MCF 10A (cell line): ENCODE measurements around the gene ALOX15B. TPM values are rescaled to one million over a fixed set of nuclear protein-coding genes. Genes with fewer than 3 reads are reported as not detected.

ENCODE experiments used
- BruUV-seq: library from RNA; stranded (reverse); fragments of 400-500 nt; replicated peaks from 2 replicates; lab custom pipeline; 2021; lab: Mats Ljungman, UMichigan
- CTCF ChIA-PET: fragments of 300-600 bp; sonication (Branson Sonifier 250); formaldehyde crosslinking; extraction: SDS; loops from one replicate; lab custom pipeline; 2021; ENCODE audit warnings: antibody characterized with exemption, inconsistent platforms; lab: Yijun Ruan, JAX
- POLR2A ChIA-PET: fragments of 300-600, 350-650 bp; sonication (Branson Sonifier 250); formaldehyde crosslinking; extraction: SDS; loops from one replicate; lab custom pipeline; 2020; ENCODE audit warnings: antibody characterized with exemption, inconsistent platforms; lab: Yijun Ruan, JAX
- DNase-seq: peaks from one replicate; pipeline ENCODE4 v3.0.0-alpha.2; 2018; ENCODE audit not compliant: unreplicated experiment
- H3K27ac Mint-ChIP-seq: one replicate; pipeline ENCODE4 v1.8.0; 2022; ENCODE audit warnings: mild to moderate bottlenecking, low read depth, mixed read lengths; ENCODE audit not compliant: unreplicated experiment
- H3K27me3 Mint-ChIP-seq: one replicate; pipeline ENCODE4 v1.8.0; 2022; ENCODE audit warnings: mixed read lengths; ENCODE audit not compliant: insufficient read depth, unreplicated experiment
- H3K36me3 Mint-ChIP-seq: one replicate; pipeline ENCODE4 v1.8.0; 2022; ENCODE audit warnings: mild to moderate bottlenecking, moderate library complexity, mixed read lengths; ENCODE audit not compliant: insufficient read depth, unreplicated experiment
- H3K4me1 Mint-ChIP-seq: one replicate; pipeline ENCODE4 v1.8.0; 2022; ENCODE audit warnings: mixed read lengths; ENCODE audit not compliant: insufficient read depth, unreplicated experiment
- H3K4me3 Mint-ChIP-seq: one replicate; pipeline ENCODE4 v1.8.0; 2022; ENCODE audit warnings: mild to moderate bottlenecking, moderate library complexity, mixed read lengths; ENCODE audit not compliant: unreplicated experiment
- H3K9me3 Mint-ChIP-seq: one replicate; pipeline ENCODE4 v1.8.0; 2022; ENCODE audit warnings: mixed read lengths; ENCODE audit not compliant: unreplicated experiment
- CTCF ChIP-seq: fragments of 200-600 bp; IDR thresholded peaks from one replicate; pipeline ENCODE4 v1.8.0; 2022; ENCODE audit warnings: antibody characterized with exemption, mild to moderate bottlenecking; ENCODE audit not compliant: unreplicated experiment
- intact Hi-C: fragments of 100-400 bp; cut with micrococcal nuclease; formaldehyde crosslinking; loops from 2 replicates; pipeline ENCODE4 v1.14.1; 2022
- total RNA-seq: library from RNA; stranded (reverse); gene quantifications from 2 replicates; pipeline ENCODE4 v1.2.3, GENCODE V29; 2022

The ALOX15B gene
- total RNA-seq, 1 experiment from 2014 or later, result 27.6 TPM

- Mint-ChIP-seq H3K36me3 (peaks cover 6% of the 10 kb centered on the region), H3K27me3 (peaks cover 13% of the 10 kb centered on the region), H3K4me3 (no peak overlapping the region), H3K9me3 (no peaks in the 10 kb centered on the region), H3K4me1 (peaks cover 16% of the 10 kb centered on the region), H3K27ac (no peak overlapping the region)
- intact Hi-C loops, result no loop called here
- TF ChIP-seq CTCF, result no peak
- BruUV-seq, result no TSS peak
- ChIA-PET CTCF (interaction anchor here (0.6 to 2.6 kb wide), 5 partner anchors 12 to 187 kb away, joined by 3 to 11 read pairs (median 3); no protein-coding TSS in a partner anchor), POLR2A (interaction anchor here (0.8 to 1.7 kb wide), 5 partner anchors 12 to 72 kb away, joined by 3 to 7 read pairs (median 3); no protein-coding TSS in a partner anchor)
- peak; percentile 75 for DNase-seq
These were observed 34.0 kb upstream of the ALOX15B start for GRCh38 chr17:8004899-8005298.

GRCh38 chr17:8005357-8005756, 33.5 kb upstream of the ALOX15B start:
- TF ChIP-seq CTCF, result no peak
- H3K4me1 Mint-ChIP-seq, result peaks cover 16% of the 10 kb centered on the region
- peaks cover 13% of the 10 kb centered on the region for H3K27me3 Mint-ChIP-seq
- H3K9me3 Mint-ChIP-seq, result no peaks in the 10 kb centered on the region
- H3K36me3 Mint-ChIP-seq, result peaks cover 6% of the 10 kb centered on the region
- no peak overlapping the region for H3K27ac Mint-ChIP-seq
- no peak overlapping the region for H3K4me3 Mint-ChIP-seq
- no peak for DNase-seq
- intact Hi-C loops, result no loop called here
- no TSS peak for BruUV-seq
- ChIA-PET POLR2A (interaction anchor here (0.6 to 1.7 kb wide), 5 partner anchors 12 to 99 kb away, joined by 3 to 7 read pairs (median 3); no protein-coding TSS in a partner anchor), CTCF (interaction anchor here (0.6 to 2.6 kb wide), 4 partner anchors 13 to 146 kb away, joined by 3 to 11 read pairs (median 5); no protein-coding TSS in a partner anchor)

- ChIA-PET POLR2A (interaction anchor here (0.6 to 1.7 kb wide), 3 partner anchors 11 to 98 kb away, joined by 3 to 7 read pairs (median 3); no protein-coding TSS in a partner anchor), CTCF (interaction anchor here (0.6 to 2.6 kb wide), 4 partner anchors 12 to 146 kb away, joined by 3 to 11 read pairs (median 4); no protein-coding TSS in a partner anchor)
- no peaks in the 10 kb centered on the region for H3K9me3 Mint-ChIP-seq
- H3K36me3 Mint-ChIP-seq, result peaks cover 6% of the 10 kb centered on the region
- BruUV-seq, result no TSS peak
- DNase-seq, result no peak
- H3K27ac Mint-ChIP-seq, result peak overlapping the region; percentile 10
- peaks cover 13% of the 10 kb centered on the region for H3K27me3 Mint-ChIP-seq
- intact Hi-C loops, result no loop called here
- TF ChIP-seq CTCF, result no peak
- H3K4me3 Mint-ChIP-seq, result no peak overlapping the region
- peaks cover 16% of the 10 kb centered on the region for H3K4me1 Mint-ChIP-seq
These were observed 32.7 kb upstream of the ALOX15B start for GRCh38 chr17:8005967-8006730.
